H1 (cell line): ENCODE measurements around the gene INA.

ENCODE experiments used
- POLR2A ChIP-seq, 2 experiments: IDR thresholded peaks; 1 replicate in 1 of 2; 2 replicates in 1 of 2; pipeline ENCODE4 v1.6.1; 2011; ENCODE audit warnings: low read depth in 2 of 2, low read length in 2 of 2, mild to moderate bottlenecking in 2 of 2; ENCODE audit errors: control extremely low read depth in 1 of 2
- TF ChIP-seq, protein P1 (sequence below), 3 experiments: IDR thresholded peaks; 1 replicate in 2 of 3; 2 replicates in 1 of 3; pipeline versions ENCODE4 v1.5.1 to v1.6.1; 2011; ENCODE audit warnings: low read length in 3 of 3, mild to moderate bottlenecking in 3 of 3, inconsistent platforms in 2 of 3, low read depth in 1 of 3, moderate library complexity in 1 of 3; ENCODE audit not compliant: insufficient read depth in 1 of 3; ENCODE audit errors: control extremely low read depth in 1 of 3

DNA sequence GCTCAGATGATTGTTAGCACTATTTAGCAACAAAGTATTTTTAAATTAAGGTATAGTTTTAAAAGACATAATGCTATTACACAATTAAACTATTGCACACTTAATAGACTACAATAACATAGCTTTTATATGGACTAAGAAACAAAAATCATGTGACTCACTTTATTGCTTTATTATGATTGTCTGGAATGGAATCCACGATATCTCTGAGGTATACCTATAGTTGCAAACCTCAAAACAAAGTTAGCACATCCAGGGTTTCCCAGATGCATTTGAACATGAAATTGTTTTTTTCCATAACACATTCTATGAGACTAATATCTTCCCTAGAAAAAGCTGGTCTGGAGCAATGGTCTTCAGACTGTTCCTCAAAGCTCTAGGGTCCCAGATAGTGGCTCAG is 49.5 kb upstream of the INA start:
- no peak for TF ChIP-seq POLR2A (IDR thresholded peaks at IDR 0.05; ENCODE audit: control extremely low read depth in 1 of 2, low read depth in 2 of 2, low read length in 2 of 2)
- TF ChIP-seq, protein P1, sequence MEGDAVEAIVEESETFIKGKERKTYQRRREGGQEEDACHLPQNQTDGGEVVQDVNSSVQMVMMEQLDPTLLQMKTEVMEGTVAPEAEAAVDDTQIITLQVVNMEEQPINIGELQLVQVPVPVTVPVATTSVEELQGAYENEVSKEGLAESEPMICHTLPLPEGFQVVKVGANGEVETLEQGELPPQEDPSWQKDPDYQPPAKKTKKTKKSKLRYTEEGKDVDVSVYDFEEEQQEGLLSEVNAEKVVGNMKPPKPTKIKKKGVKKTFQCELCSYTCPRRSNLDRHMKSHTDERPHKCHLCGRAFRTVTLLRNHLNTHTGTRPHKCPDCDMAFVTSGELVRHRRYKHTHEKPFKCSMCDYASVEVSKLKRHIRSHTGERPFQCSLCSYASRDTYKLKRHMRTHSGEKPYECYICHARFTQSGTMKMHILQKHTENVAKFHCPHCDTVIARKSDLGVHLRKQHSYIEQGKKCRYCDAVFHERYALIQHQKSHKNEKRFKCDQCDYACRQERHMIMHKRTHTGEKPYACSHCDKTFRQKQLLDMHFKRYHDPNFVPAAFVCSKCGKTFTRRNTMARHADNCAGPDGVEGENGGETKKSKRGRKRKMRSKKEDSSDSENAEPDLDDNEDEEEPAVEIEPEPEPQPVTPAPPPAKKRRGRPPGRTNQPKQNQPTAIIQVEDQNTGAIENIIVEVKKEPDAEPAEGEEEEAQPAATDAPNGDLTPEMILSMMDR (IDR thresholded peaks at IDR 0.05; ENCODE audit: control extremely low read depth in 1 of 3, insufficient read depth in 1 of 3, low read depth in 1 of 3, low read length in 3 of 3): no peak
